ACHN (cell line): ENCODE results near the gene NAPG.
"Not testable (repeated sequence)": the region's sequence is repeated elsewhere in the genome, so short reads cannot be mapped to it uniquely, and the experiment has no call there.

ENCODE experiments used
- DNase-seq: peaks from one replicate; pipeline ENCODE4 v3.0.0-alpha.2; 2015
- in situ Hi-C: cut with HindIII; loops from 2 replicates; pipeline ENCODE4 v1.10.0; 2017; ENCODE audit warnings: low sequenced_read_pairs, low pct_ligation_motif_present, low pct_unique_long_range_greater_than_20kb

NAPG gene

GRCh38 chr18:10600701-10601100 lies 74.9 kb downstream of the NAPG start:
- in situ Hi-C loops, DNase-seq: not testable (repeated sequence)
